K562 (cell line): ENCODE results near the gene CNPY4. TPM values are rescaled to one million over a fixed set of nuclear protein-coding genes. Genes with fewer than 3 reads are reported as not detected.

Experiments used
- ESRRB ChIP-seq: fragments of 250-450 bp; sonication (Bioruptor Pico); IDR thresholded peaks from 2 replicates; pipeline ENCODE4 v1.5.0; 2020; ENCODE audit warnings: mild to moderate bottlenecking, moderate library complexity, borderline replicate concordance
- MBD2 ChIP-seq: sonication (generic); IDR thresholded peaks from 2 replicates; pipeline ENCODE4 v1.6.1; 2016; ENCODE audit warnings: low read depth, borderline replicate concordance
- NR4A1 ChIP-seq, 2 experiments: fragments of 250-450 bp in 1 of 2; fragments of 450-650 bp in 1 of 2; sonication (Bioruptor Pico) in 1 of 2; IDR thresholded peaks; 2 replicates each; pipeline versions ENCODE4 v1.4.0 to v1.6.1; 2016 to 2020; ENCODE audit warnings: mild to moderate bottlenecking in 2 of 2, missing compliant biosample characterization in 1 of 2, missing genetic modification characterization in 1 of 2, moderate library complexity in 1 of 2
- POLR2B ChIP-seq: fragments of 450-650 bp; IDR thresholded peaks from 2 replicates; pipeline ENCODE4 v1.6.1; 2018; ENCODE audit warnings: low read depth; ENCODE audit not compliant: partially characterized antibody
- REST ChIP-seq, 2 experiments: fragments of 450-650 bp; formaldehyde crosslinking in 1 of 2; IDR thresholded peaks; 2 replicates each; pipeline versions ENCODE4 v1.4.0 to v1.6.1; 2014 to 2020; ENCODE audit warnings: mild to moderate bottlenecking in 2 of 2, borderline replicate concordance in 1 of 2, low read depth in 1 of 2
- STAG1 ChIP-seq: sonication (generic); formaldehyde crosslinking; IDR thresholded peaks from 2 replicates; pipeline ENCODE4 v1.5.0; 2020; ENCODE audit warnings: missing genetic modification reagents, borderline replicate concordance
- U2AF1 ChIP-seq: fragments of 200-400 bp; formaldehyde crosslinking; optimal IDR thresholded peaks from 2 replicates; pipeline ENCODE3; 2017; ENCODE audit warnings: mild to moderate bottlenecking, low read depth, low read length, moderate library complexity
- ZNF551 ChIP-seq: fragments of 250-450 bp; sonication (Bioruptor Pico); IDR thresholded peaks from 2 replicates; pipeline ENCODE4 v1.5.0; 2021; ENCODE audit warnings: mild to moderate bottlenecking, moderate library complexity
- ZNF76 ChIP-seq: fragments of 250-450 bp; sonication (Bioruptor Pico); IDR thresholded peaks from 2 replicates; pipeline ENCODE4 v1.4.0; 2020; ENCODE audit warnings: mild to moderate bottlenecking, moderate library complexity, borderline replicate concordance
- ZNF830 ChIP-seq: fragments of 250-450 bp; sonication (Bioruptor Pico); IDR thresholded peaks from 2 replicates; pipeline ENCODE4 v1.5.0; 2021; ENCODE audit warnings: mild to moderate bottlenecking
- polyA plus RNA-seq, 8 experiments: library from polyadenylated mRNA; depleted of rRNA in 4 of 8; stranded (reverse) in 5 of 8; unstranded in 3 of 8; fragments of >200 nt; fragmentation: Nextera tagmentation in 2 of 8; fragmentation: Illumina TruSeq in 1 of 8; extraction: Ambion mirVana in 2 of 8; extraction: Trizol in 1 of 8; gene quantifications; 2 replicates each; pipeline versions ENCODE4 v1.2.1 to v1.2.3, GENCODE V29; 2011 to 2014; ENCODE audit warnings: inconsistent platforms in 1 of 8, missing spikeins in 1 of 8
- total RNA-seq, 7 experiments: library from RNA; depleted of rRNA in 6 of 7; stranded (reverse); fragments of >200 nt in 6 of 7; fragmentation: Illumina TruSeq in 2 of 7; extraction: Trizol in 2 of 7; gene quantifications; 2 replicates each; pipeline versions ENCODE4 v1.2.1 to v1.2.3, GENCODE V29; 2011 to 2021; ENCODE audit warnings: low replicate concordance in 1 of 7
- TF ChIP-seq, protein P1 (sequence below): fragments of 250-450 bp; sonication (Bioruptor Pico); IDR thresholded peaks from 2 replicates; pipeline ENCODE4 v1.9.0; 2021; ENCODE audit warnings: mild to moderate bottlenecking, inconsistent platforms
- TF ChIP-seq, protein P2 (sequence below): fragments of 450-650 bp; IDR thresholded peaks from 2 replicates; pipeline ENCODE4 v1.6.1; 2014; ENCODE audit warnings: low read depth, mild to moderate bottlenecking, moderate library complexity, borderline replicate concordance
- TF ChIP-seq, protein P3 (sequence below): IDR thresholded peaks from 2 replicates; pipeline ENCODE4 v1.6.1; 2011; ENCODE audit not compliant: insufficient read length; ENCODE audit errors: extremely low read depth

The CNPY4 gene
- total and polyA plus RNA-seq, 9 of the 15 experiments (the other 6 are each of a cell fraction or from before 2014, with no cell fraction given), result 1.9 to 11.2 (median 7.0) TPM

- TF ChIP-seq, protein P1, sequence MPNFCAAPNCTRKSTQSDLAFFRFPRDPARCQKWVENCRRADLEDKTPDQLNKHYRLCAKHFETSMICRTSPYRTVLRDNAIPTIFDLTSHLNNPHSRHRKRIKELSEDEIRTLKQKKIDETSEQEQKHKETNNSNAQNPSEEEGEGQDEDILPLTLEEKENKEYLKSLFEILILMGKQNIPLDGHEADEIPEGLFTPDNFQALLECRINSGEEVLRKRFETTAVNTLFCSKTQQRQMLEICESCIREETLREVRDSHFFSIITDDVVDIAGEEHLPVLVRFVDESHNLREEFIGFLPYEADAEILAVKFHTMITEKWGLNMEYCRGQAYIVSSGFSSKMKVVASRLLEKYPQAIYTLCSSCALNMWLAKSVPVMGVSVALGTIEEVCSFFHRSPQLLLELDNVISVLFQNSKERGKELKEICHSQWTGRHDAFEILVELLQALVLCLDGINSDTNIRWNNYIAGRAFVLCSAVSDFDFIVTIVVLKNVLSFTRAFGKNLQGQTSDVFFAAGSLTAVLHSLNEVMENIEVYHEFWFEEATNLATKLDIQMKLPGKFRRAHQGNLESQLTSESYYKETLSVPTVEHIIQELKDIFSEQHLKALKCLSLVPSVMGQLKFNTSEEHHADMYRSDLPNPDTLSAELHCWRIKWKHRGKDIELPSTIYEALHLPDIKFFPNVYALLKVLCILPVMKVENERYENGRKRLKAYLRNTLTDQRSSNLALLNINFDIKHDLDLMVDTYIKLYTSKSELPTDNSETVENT, result peak; percentile 100
- TF ChIP-seq ZNF76 (no peak), MBD2 (peak; percentile 63; the same call in 1 of the 2 replicates), POLR2B (peak; percentile 85), ZNF551 (CRISPR knock-in tag) (no peak), STAG1 (CRISPR knock-in tag) (peak; percentile 48; the same call in 1 of the 2 replicates), ZNF830 (CRISPR knock-in tag) (peak; percentile 92; the same call in 1 of the 2 replicates), ESRRB (CRISPR knock-in tag) (0 out of 2 replicates have a peak, but pooled peaks have one; percentile 53), U2AF1 (peak; percentile 80), NR4A1 (CRISPR knock-in tag; IDR thresholded peaks at IDR 0.05) (no peak), NR4A1 (tag; IDR thresholded peaks at IDR 0.05) (0 out of 2 replicates have a peak, but pooled peaks have one; percentile 44), REST (IDR thresholded peaks at IDR 0.05; ENCODE audit: borderline replicate concordance) (peak; percentile 93), REST (CRISPR knock-in tag; IDR thresholded peaks at IDR 0.05; ENCODE audit: low read depth) (peak; percentile 26; the same call in 1 of the 2 replicates)
- TF ChIP-seq, protein P2, sequence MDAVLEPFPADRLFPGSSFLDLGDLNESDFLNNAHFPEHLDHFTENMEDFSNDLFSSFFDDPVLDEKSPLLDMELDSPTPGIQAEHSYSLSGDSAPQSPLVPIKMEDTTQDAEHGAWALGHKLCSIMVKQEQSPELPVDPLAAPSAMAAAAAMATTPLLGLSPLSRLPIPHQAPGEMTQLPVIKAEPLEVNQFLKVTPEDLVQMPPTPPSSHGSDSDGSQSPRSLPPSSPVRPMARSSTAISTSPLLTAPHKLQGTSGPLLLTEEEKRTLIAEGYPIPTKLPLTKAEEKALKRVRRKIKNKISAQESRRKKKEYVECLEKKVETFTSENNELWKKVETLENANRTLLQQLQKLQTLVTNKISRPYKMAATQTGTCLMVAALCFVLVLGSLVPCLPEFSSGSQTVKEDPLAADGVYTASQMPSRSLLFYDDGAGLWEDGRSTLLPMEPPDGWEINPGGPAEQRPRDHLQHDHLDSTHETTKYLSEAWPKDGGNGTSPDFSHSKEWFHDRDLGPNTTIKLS, result peak; percentile 99
- TF ChIP-seq, protein P3, sequence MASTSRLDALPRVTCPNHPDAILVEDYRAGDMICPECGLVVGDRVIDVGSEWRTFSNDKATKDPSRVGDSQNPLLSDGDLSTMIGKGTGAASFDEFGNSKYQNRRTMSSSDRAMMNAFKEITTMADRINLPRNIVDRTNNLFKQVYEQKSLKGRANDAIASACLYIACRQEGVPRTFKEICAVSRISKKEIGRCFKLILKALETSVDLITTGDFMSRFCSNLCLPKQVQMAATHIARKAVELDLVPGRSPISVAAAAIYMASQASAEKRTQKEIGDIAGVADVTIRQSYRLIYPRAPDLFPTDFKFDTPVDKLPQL, result no peak
Measured at GRCh38 chr7:100081535-100082102, 37.8 kb upstream of the CNPY4 start, which contains the start of gene ZNF3 (continued).
